Skeletal muscle satellite cell (primary cell): ENCODE data around the gene KCNN1.

ENCODE experiments used
- H3K27me3 ChIP-seq: 2 replicates; pipeline ENCODE4 v1.7.0; 2013; ENCODE audit warnings: low read length; ENCODE audit not compliant: control insufficient read depth, insufficient read depth
- H3K36me3 ChIP-seq: 2 replicates; pipeline ENCODE4 v1.7.0; 2013; ENCODE audit warnings: mild to moderate bottlenecking, control low read depth, low read length; ENCODE audit not compliant: insufficient read depth
- H3K4me1 ChIP-seq: 2 replicates; pipeline ENCODE4 v1.7.0; 2013; ENCODE audit warnings: low read length; ENCODE audit not compliant: control insufficient read depth, insufficient read depth
- H3K4me2 ChIP-seq: 2 replicates; pipeline ENCODE4 v1.7.0; 2013; ENCODE audit warnings: mild to moderate bottlenecking, low read length
- H3K4me3 ChIP-seq: 2 replicates; pipeline ENCODE4 v1.7.0; 2013; ENCODE audit warnings: low read length
- H3K9ac ChIP-seq: 2 replicates; pipeline ENCODE4 v1.7.0; 2013; ENCODE audit warnings: mild to moderate bottlenecking, low read depth, low read length, moderate library complexity
- H3K9me3 ChIP-seq: replicated peaks from 2 replicates; pipeline ENCODE4 v1.7.0; 2013; ENCODE audit warnings: mild to moderate bottlenecking, control low read depth, low read length

Gene KCNN1

DNA sequence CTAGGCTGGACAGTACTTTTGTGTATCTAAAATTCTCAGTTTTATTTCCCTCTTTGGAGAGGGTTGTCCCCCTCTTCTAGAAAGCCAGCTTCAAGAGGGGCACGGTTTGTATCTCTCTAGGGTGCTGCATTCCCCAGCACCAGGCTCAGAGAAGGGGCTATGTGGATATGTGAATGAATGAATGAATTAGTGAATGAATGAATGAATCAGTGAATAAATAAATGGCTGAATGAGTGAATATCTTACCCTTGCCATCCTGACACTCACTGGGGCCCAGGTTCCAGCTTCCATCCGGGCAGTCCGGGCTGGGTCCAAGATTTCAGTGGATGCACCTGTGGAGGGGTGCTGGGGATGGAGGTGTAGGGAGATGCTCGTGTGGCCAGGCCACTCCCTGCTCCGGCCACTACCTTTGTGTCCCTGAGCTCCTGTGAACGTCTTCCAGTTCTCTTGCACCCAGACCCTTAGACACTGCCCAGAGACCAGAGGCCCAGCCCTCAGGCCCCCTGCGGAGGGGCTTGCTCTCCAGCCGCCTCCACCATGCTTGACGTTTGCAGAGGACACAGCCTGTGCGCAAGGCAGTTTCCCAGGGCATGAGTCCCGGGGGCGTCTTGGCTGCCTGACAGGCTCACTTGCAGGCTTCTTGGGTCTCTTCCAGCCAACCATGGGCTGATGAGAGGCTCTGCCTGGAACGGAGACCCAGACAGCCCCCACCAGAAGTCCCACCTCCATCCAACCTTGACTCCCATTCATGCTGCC is 2.8 kb upstream of the KCNN1 start:
- Histone ChIP-seq H3K4me2 (no peak overlapping the region), H3K4me1 (no peaks in the 10 kb centered on the region), H3K9ac (no peak overlapping the region), H3K4me3 (no peak overlapping the region), H3K9me3 (no peaks in the 10 kb centered on the region), H3K27me3 (peaks cover 57% of the 10 kb centered on the region), H3K36me3 (no peaks in the 10 kb centered on the region)

DNA sequence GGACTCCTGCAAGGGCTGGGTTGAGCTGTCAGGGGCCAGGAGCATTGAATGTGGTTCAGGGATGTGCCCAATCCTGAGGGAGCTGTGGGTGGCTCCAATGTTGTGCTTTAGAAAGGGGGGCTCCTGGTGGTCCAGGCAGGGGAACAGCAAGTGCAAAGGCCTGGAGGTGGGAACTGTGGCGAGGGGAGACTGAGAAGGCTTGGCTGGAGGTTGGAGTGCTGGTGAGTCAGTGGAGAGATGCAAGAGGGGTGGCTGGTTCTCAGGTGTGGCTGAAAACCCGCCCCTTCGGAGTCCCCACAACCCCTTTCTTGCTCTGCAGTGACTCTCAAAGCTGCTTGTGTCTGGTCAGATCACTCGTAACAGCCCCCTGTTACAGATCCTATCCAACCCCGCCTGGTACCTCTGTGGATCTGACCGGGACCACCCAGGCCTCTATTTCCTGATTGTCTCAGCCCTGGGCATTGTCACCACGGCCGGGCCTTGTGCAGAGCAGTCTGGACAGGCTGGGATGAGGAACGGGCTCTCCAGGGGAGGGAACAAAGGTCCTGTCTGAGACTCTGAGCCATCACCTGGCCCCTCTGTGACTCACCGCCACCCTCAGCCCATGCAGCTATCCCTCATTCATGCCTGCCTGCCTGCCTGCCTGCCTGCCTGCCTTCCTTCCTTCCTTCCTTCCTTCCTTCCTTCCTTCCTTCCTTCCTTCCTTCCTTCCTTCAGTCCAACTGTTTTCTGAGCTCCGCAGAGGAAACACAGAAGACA is 1.4 kb upstream of the KCNN1 start:
- Histone ChIP-seq H3K36me3 (no peaks in the 10 kb centered on the region), H3K4me3 (no peak overlapping the region), H3K4me2 (no peak overlapping the region), H3K9ac (no peak overlapping the region), H3K4me1 (no peaks in the 10 kb centered on the region), H3K27me3 (peaks cover 57% of the 10 kb centered on the region), H3K9me3 (no peaks in the 10 kb centered on the region)

GRCh38 chr19:17966129-17966483 is 801 bp upstream of the KCNN1 start:
- H3K4me1 ChIP-seq: no peaks in the 10 kb centered on the region

DNA sequence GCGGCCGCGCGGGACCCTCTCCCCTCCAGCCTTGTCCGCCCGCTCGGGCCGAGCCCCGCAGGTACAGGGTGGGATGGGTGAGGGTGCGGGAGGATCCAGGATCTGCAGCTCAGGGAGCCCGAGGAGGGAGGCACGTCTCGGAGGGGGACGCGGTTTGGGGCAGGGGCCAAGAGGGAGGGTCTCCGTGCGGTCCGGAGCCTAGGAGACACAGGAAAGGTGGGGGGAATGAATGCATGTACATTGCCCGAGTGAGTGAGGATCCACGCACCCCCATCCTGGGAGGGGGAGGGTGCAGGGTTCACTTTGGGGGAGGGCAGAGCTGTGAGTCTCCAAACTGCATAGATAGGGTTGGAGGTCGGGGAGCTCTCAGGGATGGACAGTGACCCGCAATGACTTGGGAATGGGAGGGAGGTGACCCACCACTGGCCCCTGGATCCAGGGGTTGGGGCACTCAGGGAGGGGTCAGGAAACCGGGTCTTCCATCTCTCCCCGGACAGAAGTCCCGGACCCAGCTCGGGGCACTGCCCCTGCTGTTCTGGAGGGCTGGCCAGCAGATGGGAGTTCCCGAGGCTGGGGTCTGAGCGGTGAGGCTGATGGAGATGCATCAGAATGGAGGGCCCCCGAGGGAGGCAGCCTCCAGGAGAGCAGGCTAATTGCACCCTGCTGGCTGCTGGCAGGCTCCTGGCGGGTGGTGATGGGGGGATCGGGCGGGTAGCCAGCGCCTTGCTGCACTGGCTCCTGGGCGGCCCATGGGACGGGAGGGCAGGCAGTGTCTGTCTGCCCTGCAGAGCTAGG is 547 bp downstream of the KCNN1 start:
- Histone ChIP-seq H3K9me3 (no peaks in the 10 kb centered on the region), H3K4me2 (no peak overlapping the region), H3K36me3 (no peaks in the 10 kb centered on the region), H3K9ac (no peak overlapping the region), H3K27me3 (peaks cover 56% of the 10 kb centered on the region), H3K4me3 (no peak overlapping the region), H3K4me1 (no peaks in the 10 kb centered on the region)

More at GRCh38 chr19:17966129-17966483, 801 bp upstream of the KCNN1 start:
- Histone ChIP-seq H3K36me3 (no peaks in the 10 kb centered on the region), H3K27me3 (peaks cover 57% of the 10 kb centered on the region), H3K9ac (no peak overlapping the region), H3K4me2 (no peak overlapping the region), H3K9me3 (no peaks in the 10 kb centered on the region), H3K4me3 (no peak overlapping the region)

DNA sequence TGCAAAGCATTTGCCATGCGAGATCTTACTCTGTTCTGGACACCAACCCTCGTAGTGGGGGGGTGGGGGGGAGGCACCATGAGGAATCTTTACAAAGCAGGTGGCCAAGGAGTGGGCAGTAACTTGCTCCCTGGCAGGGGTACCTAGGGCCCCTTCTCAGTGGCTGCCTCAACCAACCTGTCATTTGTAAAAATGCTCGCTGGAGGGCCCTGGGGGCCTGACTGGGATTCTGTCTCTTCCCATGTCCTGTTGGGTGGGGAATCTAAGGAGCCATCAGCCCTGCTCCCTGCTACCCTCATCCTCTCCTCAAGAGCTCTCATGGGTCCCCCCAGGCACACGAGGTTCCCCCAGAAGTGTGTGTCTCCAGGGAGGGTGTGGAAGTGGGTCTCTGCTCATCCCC is 1.5 kb downstream of the KCNN1 start:
- H3K36me3 ChIP-seq: no peaks in the 10 kb centered on the region
- H3K4me1 ChIP-seq: no peaks in the 10 kb centered on the region
- H3K9ac ChIP-seq: no peak overlapping the region
- H3K4me3 ChIP-seq: no peak overlapping the region
- no peaks in the 10 kb centered on the region for H3K9me3 ChIP-seq
- H3K27me3 ChIP-seq: peaks cover 62% of the 10 kb centered on the region
- no peak overlapping the region for H3K4me2 ChIP-seq

- peaks cover 55% of the 10 kb centered on the region for H3K27me3 ChIP-seq
- no peak overlapping the region for H3K4me3 ChIP-seq
- no peak overlapping the region for H3K9ac ChIP-seq
- H3K4me2 ChIP-seq: no peak overlapping the region
- H3K36me3 ChIP-seq: no peaks in the 10 kb centered on the region
- H3K9me3 ChIP-seq: no peaks in the 10 kb centered on the region
- H3K4me1 ChIP-seq: no peaks in the 10 kb centered on the region
These were observed 2.3 kb downstream of the KCNN1 start for GRCh38 chr19:17969096-17969792.

- H3K4me2 ChIP-seq: no peak overlapping the region
- no peaks in the 10 kb centered on the region for H3K36me3 ChIP-seq
- peaks cover 35% of the 10 kb centered on the region for H3K27me3 ChIP-seq
- H3K9me3 ChIP-seq: no peaks in the 10 kb centered on the region
- no peaks in the 10 kb centered on the region for H3K4me1 ChIP-seq
- no peak overlapping the region for H3K9ac ChIP-seq
- H3K4me3 ChIP-seq: no peak overlapping the region
These were observed 5.3 kb downstream of the KCNN1 start for GRCh38 chr19:17972230-17972629.

DNA sequence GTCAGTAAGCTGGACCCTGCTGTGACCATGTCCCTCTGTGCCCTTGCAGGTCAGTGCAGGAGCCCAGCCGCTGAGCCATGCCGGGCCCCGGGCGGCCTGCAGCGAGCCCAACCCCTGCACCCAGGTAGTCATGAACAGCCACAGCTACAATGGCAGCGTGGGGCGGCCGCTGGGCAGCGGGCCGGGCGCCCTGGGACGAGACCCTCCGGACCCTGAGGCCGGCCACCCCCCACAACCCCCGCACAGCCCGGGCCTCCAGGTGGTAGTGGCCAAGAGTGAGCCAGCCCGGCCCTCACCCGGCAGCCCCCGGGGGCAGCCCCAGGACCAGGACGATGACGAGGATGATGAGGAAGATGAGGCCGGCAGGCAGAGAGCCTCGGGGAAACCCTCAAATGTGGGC is 6.9 kb downstream of the KCNN1 start:
- Histone ChIP-seq H3K4me3 (no peak overlapping the region), H3K36me3 (no peaks in the 10 kb centered on the region), H3K4me1 (no peaks in the 10 kb centered on the region), H3K27me3 (peaks cover 32% of the 10 kb centered on the region), H3K9me3 (no peaks in the 10 kb centered on the region), H3K9ac (no peak overlapping the region), H3K4me2 (no peak overlapping the region)

DNA sequence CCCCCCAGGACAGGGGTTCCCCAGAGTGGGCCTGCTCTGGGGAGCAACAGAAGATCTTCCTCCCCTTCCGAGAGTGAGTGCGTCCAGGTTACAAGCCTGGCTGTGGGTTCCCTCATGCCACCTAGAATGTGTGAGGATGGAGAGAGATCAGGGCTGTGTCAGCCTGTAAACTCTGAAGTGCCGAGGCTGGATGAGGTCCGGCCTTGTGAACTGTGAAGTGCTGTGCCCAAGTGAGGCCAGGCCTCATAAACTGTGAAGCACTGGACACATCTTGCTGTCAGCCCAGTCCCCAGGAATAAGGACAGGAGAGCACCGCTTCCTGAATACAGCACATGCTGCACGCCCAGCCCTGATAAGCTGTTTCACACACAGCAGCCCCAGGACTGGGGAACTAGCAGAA is 7.6 kb downstream of the KCNN1 start:
- Histone ChIP-seq H3K36me3 (no peaks in the 10 kb centered on the region), H3K4me1 (no peaks in the 10 kb centered on the region), H3K9me3 (no peaks in the 10 kb centered on the region), H3K4me3 (no peak overlapping the region), H3K9ac (no peak overlapping the region), H3K4me2 (no peak overlapping the region), H3K27me3 (peaks cover 28% of the 10 kb centered on the region)

GRCh38 chr19:17975032-17975431 is 8.1 kb downstream of the KCNN1 start:
- Histone ChIP-seq H3K4me1 (no peaks in the 10 kb centered on the region), H3K9ac (no peak overlapping the region), H3K4me3 (no peak overlapping the region), H3K27me3 (peaks cover 28% of the 10 kb centered on the region), H3K9me3 (no peaks in the 10 kb centered on the region), H3K36me3 (no peaks in the 10 kb centered on the region), H3K4me2 (no peak overlapping the region)

- Histone ChIP-seq H3K36me3 (no peaks in the 10 kb centered on the region), H3K4me2 (no peak overlapping the region), H3K9me3 (no peaks in the 10 kb centered on the region), H3K9ac (no peak overlapping the region), H3K4me3 (no peak overlapping the region), H3K4me1 (no peaks in the 10 kb centered on the region), H3K27me3 (peaks cover 29% of the 10 kb centered on the region)
These were observed 10.1 kb downstream of the KCNN1 start for GRCh38 chr19:17977021-17977420.
